ENCODE measurements around the gene REC8. TPM values are rescaled to one million over a fixed set of nuclear protein-coding genes. Genes with fewer than 3 reads are reported as not detected.
A peak's percentile ranks its signal among the peaks of the same experiment; 100 is the strongest.

Gene REC8
- total and polyA plus RNA-seq, 2 of the 13 experiments (the other 11 are each of a cell fraction or from before 2014, with no cell fraction given), result 3.4 to 14.7 TPM

DNA sequence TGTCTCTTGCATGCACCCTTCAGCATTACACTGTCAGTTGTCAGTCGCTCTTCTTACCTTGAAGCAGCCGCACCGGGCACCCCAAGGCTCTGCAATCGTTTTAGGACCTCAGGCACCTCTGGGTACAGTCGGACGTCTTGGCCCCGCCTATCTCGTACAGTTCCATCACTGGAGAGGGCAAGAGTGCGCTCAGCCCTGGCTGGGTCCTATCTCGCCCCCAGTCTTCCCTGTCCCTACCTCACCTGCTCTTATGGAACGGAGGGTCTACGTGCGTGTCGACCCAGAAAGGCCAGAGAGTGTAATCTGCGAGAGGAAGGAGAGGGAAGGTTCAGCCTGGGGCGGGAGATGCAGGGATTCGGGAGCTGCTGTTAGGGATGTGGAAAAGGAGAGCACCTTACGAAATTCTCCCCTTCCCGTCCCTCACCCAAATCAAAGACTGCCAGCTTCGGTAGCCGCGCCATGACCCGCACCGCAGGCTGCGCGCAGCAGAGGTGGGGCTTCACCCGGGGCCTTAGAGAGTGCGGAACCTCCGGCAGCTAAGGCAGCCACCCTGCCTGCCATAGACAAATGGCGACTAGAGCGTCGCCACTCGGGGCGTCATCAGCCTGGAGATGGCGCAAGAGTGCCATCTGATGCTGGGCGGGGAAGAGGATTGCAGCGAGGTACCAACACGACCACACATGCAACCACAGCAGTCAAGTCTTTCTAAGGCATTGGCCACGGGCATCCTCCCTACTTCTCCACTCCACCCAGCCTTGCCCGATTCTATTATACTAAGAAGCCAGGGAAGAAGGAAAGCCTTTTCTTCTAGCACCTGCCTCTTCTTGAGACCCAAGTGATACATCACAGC lies 43.8 kb downstream of the REC8 start, which contains the start of gene MDP1 (continued):
- TF ChIP-seq, protein P1, sequence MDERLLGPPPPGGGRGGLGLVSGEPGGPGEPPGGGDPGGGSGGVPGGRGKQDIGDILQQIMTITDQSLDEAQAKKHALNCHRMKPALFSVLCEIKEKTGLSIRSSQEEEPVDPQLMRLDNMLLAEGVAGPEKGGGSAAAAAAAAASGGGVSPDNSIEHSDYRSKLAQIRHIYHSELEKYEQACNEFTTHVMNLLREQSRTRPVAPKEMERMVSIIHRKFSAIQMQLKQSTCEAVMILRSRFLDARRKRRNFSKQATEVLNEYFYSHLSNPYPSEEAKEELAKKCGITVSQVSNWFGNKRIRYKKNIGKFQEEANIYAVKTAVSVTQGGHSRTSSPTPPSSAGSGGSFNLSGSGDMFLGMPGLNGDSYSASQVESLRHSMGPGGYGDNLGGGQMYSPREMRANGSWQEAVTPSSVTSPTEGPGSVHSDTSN (CRISPR knock-in tag; IDR thresholded peaks at IDR 0.05), result 0 out of 2 replicates have a peak, but pooled peaks have one; percentile 7
- TF ChIP-seq, protein P2, sequence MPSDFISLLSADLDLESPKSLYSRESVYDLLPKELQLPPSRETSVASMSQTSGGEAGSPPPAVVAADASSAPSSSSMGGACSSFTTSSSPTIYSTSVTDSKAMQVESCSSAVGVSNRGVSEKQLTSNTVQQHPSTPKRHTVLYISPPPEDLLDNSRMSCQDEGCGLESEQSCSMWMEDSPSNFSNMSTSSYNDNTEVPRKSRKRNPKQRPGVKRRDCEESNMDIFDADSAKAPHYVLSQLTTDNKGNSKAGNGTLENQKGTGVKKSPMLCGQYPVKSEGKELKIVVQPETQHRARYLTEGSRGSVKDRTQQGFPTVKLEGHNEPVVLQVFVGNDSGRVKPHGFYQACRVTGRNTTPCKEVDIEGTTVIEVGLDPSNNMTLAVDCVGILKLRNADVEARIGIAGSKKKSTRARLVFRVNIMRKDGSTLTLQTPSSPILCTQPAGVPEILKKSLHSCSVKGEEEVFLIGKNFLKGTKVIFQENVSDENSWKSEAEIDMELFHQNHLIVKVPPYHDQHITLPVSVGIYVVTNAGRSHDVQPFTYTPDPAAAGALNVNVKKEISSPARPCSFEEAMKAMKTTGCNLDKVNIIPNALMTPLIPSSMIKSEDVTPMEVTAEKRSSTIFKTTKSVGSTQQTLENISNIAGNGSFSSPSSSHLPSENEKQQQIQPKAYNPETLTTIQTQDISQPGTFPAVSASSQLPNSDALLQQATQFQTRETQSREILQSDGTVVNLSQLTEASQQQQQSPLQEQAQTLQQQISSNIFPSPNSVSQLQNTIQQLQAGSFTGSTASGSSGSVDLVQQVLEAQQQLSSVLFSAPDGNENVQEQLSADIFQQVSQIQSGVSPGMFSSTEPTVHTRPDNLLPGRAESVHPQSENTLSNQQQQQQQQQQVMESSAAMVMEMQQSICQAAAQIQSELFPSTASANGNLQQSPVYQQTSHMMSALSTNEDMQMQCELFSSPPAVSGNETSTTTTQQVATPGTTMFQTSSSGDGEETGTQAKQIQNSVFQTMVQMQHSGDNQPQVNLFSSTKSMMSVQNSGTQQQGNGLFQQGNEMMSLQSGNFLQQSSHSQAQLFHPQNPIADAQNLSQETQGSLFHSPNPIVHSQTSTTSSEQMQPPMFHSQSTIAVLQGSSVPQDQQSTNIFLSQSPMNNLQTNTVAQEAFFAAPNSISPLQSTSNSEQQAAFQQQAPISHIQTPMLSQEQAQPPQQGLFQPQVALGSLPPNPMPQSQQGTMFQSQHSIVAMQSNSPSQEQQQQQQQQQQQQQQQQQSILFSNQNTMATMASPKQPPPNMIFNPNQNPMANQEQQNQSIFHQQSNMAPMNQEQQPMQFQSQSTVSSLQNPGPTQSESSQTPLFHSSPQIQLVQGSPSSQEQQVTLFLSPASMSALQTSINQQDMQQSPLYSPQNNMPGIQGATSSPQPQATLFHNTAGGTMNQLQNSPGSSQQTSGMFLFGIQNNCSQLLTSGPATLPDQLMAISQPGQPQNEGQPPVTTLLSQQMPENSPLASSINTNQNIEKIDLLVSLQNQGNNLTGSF (CRISPR knock-in tag; IDR thresholded peaks at IDR 0.05), result peak; percentile 97
- peak; percentile 93 for TF ChIP-seq KDM5A (IDR thresholded peaks at IDR 0.05; ENCODE audit: borderline replicate concordance, low read length)
- peak in 1 of 2 experiments; percentile 97; a peak in 2 of 4 replicates for TF ChIP-seq POLR2A (IDR thresholded peaks at IDR 0.05; ENCODE audit: insufficient read depth in 1 of 2, low read depth in 2 of 2, low read length in 2 of 2)
- TF ChIP-seq ZNF75D (CRISPR knock-in tag; IDR thresholded peaks at IDR 0.05; ENCODE audit: borderline replicate concordance), result no peak
- TF ChIP-seq, protein P3, sequence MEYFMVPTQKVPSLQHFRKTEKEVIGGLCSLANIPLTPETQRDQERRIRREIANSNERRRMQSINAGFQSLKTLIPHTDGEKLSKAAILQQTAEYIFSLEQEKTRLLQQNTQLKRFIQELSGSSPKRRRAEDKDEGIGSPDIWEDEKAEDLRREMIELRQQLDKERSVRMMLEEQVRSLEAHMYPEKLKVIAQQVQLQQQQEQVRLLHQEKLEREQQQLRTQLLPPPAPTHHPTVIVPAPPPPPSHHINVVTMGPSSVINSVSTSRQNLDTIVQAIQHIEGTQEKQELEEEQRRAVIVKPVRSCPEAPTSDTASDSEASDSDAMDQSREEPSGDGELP (IDR thresholded peaks at IDR 0.05; ENCODE audit: borderline replicate concordance, low read depth), result peak; percentile 93
- peak; percentile 59; the same call in 1 of the 2 replicates for TF ChIP-seq FOSL1 (CRISPR knock-in tag; IDR thresholded peaks at IDR 0.05; ENCODE audit: borderline replicate concordance)
- peak; percentile 83 for TF ChIP-seq WIZ (CRISPR knock-in tag; IDR thresholded peaks at IDR 0.05)
- no peak for TF ChIP-seq CBX2 (IDR thresholded peaks at IDR 0.05; ENCODE audit: low read depth, low read length)
- no peak for TF ChIP-seq CBX2 (CRISPR knock-in tag; IDR thresholded peaks at IDR 0.05; ENCODE audit: low read depth)
- TF ChIP-seq CAMTA2 (CRISPR knock-in tag; IDR thresholded peaks at IDR 0.05; ENCODE audit: borderline replicate concordance), result peak; percentile 98
- TF ChIP-seq MEF2D (CRISPR knock-in tag; IDR thresholded peaks at IDR 0.05), result peak; percentile 94
- peak; percentile 100 for TF ChIP-seq MEIS1 (CRISPR knock-in tag; IDR thresholded peaks at IDR 0.05; ENCODE audit: borderline replicate concordance)
- TF ChIP-seq KLF6 (CRISPR knock-in tag; IDR thresholded peaks at IDR 0.05), result peak; percentile 98
- TF ChIP-seq POLR2G (IDR thresholded peaks at IDR 0.05; ENCODE audit: low read depth, low read length), result peak; percentile 100
- TF ChIP-seq, protein P4, sequence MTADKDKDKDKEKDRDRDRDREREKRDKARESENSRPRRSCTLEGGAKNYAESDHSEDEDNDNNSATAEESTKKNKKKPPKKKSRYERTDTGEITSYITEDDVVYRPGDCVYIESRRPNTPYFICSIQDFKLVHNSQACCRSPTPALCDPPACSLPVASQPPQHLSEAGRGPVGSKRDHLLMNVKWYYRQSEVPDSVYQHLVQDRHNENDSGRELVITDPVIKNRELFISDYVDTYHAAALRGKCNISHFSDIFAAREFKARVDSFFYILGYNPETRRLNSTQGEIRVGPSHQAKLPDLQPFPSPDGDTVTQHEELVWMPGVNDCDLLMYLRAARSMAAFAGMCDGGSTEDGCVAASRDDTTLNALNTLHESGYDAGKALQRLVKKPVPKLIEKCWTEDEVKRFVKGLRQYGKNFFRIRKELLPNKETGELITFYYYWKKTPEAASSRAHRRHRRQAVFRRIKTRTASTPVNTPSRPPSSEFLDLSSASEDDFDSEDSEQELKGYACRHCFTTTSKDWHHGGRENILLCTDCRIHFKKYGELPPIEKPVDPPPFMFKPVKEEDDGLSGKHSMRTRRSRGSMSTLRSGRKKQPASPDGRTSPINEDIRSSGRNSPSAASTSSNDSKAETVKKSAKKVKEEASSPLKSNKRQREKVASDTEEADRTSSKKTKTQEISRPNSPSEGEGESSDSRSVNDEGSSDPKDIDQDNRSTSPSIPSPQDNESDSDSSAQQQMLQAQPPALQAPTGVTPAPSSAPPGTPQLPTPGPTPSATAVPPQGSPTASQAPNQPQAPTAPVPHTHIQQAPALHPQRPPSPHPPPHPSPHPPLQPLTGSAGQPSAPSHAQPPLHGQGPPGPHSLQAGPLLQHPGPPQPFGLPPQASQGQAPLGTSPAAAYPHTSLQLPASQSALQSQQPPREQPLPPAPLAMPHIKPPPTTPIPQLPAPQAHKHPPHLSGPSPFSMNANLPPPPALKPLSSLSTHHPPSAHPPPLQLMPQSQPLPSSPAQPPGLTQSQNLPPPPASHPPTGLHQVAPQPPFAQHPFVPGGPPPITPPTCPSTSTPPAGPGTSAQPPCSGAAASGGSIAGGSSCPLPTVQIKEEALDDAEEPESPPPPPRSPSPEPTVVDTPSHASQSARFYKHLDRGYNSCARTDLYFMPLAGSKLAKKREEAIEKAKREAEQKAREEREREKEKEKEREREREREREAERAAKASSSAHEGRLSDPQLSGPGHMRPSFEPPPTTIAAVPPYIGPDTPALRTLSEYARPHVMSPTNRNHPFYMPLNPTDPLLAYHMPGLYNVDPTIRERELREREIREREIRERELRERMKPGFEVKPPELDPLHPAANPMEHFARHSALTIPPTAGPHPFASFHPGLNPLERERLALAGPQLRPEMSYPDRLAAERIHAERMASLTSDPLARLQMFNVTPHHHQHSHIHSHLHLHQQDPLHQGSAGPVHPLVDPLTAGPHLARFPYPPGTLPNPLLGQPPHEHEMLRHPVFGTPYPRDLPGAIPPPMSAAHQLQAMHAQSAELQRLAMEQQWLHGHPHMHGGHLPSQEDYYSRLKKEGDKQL (CRISPR knock-in tag; IDR thresholded peaks at IDR 0.05; ENCODE audit: low read depth), result no peak; the same call in none of the 2 replicates

Data from HepG2 (cell line).